Transverse colon (tissue), 4 donors: Measurements from ENCODE around the gene TFB2M. TPM values are rescaled to one million over a fixed set of nuclear protein-coding genes. Genes with fewer than 3 reads are reported as not detected.
"Not testable (repeated sequence)": the region's sequence is repeated elsewhere in the genome, so short reads cannot be mapped to it uniquely, and the experiment has no call there.

Source experiments
- DNase-seq: peaks from one replicate; pipeline ENCODE4 v3.0.0-alpha.2; 2019
- H3K27ac ChIP-seq, 4 donors: fragments of 200-600 bp; sonication (generic); 2 replicates each; pipeline ENCODE4 v1.5.1; 2016 to 2018; ENCODE audit warnings: inconsistent platforms in 4 of 4
- H3K27me3 ChIP-seq: fragments of 200-600 bp; sonication (generic); 2 replicates; pipeline ENCODE4 v1.5.1; 2017; ENCODE audit warnings: inconsistent platforms
- H3K36me3 ChIP-seq, 4 donors: fragments of 200-600 bp; sonication (generic); 2 replicates each; pipeline ENCODE4 v1.5.1; 2017 to 2019; ENCODE audit warnings: inconsistent platforms in 4 of 4
- H3K4me1 ChIP-seq, 4 donors: fragments of 200-600 bp; sonication (generic); 2 replicates each; pipeline ENCODE4 v1.5.1; 2017 to 2020; ENCODE audit warnings: inconsistent platforms in 4 of 4
- H3K4me3 ChIP-seq, 4 donors: fragments of 200-600 bp; sonication (generic); 1 replicate in 1 of 4; 2 replicates in 3 of 4; pipeline versions ENCODE4 v1.5.1 to v1.6.1; 2017 to 2019; ENCODE audit warnings: inconsistent platforms in 4 of 4
- H3K9me3 ChIP-seq, 2 donors: fragments of 200-600 bp; sonication (generic); 2 replicates each; pipeline ENCODE4 v1.5.1; 2017 to 2019; ENCODE audit warnings: inconsistent platforms in 2 of 2
- EP300 ChIP-seq: sonication (generic); formaldehyde crosslinking; IDR thresholded peaks from one replicate; pipeline ENCODE4 v1.6.1; 2017; ENCODE audit warnings: antibody characterized with exemption, low read depth
- POLR2A ChIP-seq: fragments of 450-650 bp; IDR thresholded peaks from one replicate; pipeline ENCODE4 v1.6.1; 2016; ENCODE audit warnings: antibody characterized with exemption, mild to moderate bottlenecking, moderate library complexity
- POLR2AphosphoS5 ChIP-seq, 3 donors: sonication (generic); formaldehyde crosslinking; IDR thresholded peaks; one replicate each; pipeline ENCODE4 v1.6.1; 2016; ENCODE audit warnings: antibody characterized with exemption in 3 of 3
- WGBS, 2 donors: methylation state at CpG; one replicate each; pipeline ENCODE4 v1.1.5; 2018; ENCODE audit warnings: low coverage in 1 of 2; 5-methylcytosine and 5-hydroxymethylcytosine counted together
- in situ Hi-C, 4 donors: fragments of 200-750 bp; cut with MboI; loops; one replicate each; pipeline versions ENCODE4 v1.15.0 to v1.15.1; 2017; ENCODE audit warnings: low sequenced_read_pairs in 3 of 4, low pct_ligation_motif_present in 1 of 4, low pct_unique_long_range_greater_than_20kb in 1 of 4
- intact Hi-C: fragments of 100-400 bp; cut with DNase I; formaldehyde crosslinking; loops from one replicate; pipeline ENCODE4 v1.15.1; 2023; ENCODE audit warnings: low total_unique reads
- total RNA-seq, 4 donors: library from RNA; depleted of rRNA; stranded (reverse); fragments of >200 nt; gene quantifications; one replicate each; pipeline ENCODE4 v1.1.0, GENCODE V29; 2016
- TF ChIP-seq, protein P1 (sequence below), 5 experiments: fragments of 200-600 bp in 3 of 5; fragments of 450-650 bp in 2 of 5; sonication (generic) in 3 of 5; IDR thresholded peaks; 1 replicate in 2 of 5; 2 replicates in 3 of 5; pipeline ENCODE4 v1.5.1; 2016 to 2017; ENCODE audit warnings: antibody characterized with exemption in 5 of 5, inconsistent platforms in 3 of 5, mild to moderate bottlenecking in 2 of 5, moderate library complexity in 1 of 5

The TFB2M gene
- total RNA-seq, 4 donors from 2014 or later: 0.40 to 12.7 (median 5.5) TPM

DNA sequence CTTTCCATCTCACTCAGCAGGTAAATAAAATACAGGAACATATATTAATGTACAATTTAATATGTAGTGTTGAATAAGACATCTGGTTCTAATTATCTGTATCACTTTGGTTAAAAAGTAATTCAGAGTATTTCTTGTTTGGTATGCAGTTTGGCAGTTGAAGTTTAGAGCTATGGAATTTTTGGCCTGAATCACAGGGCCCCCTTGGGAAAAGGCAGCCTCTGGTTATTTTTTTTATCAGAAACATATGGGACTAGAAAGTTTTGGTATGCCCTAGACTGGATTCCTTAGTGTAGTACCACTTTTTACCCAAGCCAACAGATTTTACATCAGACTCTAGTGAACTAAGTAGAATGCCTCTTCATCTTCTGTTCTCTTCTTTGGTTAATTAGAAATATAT is 26.6 kb upstream of the TFB2M start:
- no peaks in the 10 kb centered on the region for H3K27me3 ChIP-seq
- H3K27ac ChIP-seq: peak overlapping the region in 3 of 4 donors; percentile 81 to 85 (median 82)
- peaks cover 4 to 86% (median 41%) of the 10 kb centered on the region in 4 donors for H3K4me1 ChIP-seq
- no peak overlapping the region for H3K4me3 ChIP-seq
- TF ChIP-seq POLR2AphosphoS5 (IDR thresholded peaks at IDR 0.05) (no peak), EP300 (no peak), POLR2A (no peak)
- TF ChIP-seq, protein P1, sequence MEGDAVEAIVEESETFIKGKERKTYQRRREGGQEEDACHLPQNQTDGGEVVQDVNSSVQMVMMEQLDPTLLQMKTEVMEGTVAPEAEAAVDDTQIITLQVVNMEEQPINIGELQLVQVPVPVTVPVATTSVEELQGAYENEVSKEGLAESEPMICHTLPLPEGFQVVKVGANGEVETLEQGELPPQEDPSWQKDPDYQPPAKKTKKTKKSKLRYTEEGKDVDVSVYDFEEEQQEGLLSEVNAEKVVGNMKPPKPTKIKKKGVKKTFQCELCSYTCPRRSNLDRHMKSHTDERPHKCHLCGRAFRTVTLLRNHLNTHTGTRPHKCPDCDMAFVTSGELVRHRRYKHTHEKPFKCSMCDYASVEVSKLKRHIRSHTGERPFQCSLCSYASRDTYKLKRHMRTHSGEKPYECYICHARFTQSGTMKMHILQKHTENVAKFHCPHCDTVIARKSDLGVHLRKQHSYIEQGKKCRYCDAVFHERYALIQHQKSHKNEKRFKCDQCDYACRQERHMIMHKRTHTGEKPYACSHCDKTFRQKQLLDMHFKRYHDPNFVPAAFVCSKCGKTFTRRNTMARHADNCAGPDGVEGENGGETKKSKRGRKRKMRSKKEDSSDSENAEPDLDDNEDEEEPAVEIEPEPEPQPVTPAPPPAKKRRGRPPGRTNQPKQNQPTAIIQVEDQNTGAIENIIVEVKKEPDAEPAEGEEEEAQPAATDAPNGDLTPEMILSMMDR (IDR thresholded peaks at IDR 0.05): no peak
- H3K9me3 ChIP-seq: peaks cover 0 to 5% of the 10 kb centered on the region in 2 donors
- intact Hi-C loops: no loop called here
- no peak for DNase-seq
- peaks cover 0 to 9% (median 0%) of the 10 kb centered on the region in 4 donors for H3K36me3 ChIP-seq
- in situ Hi-C loops: no loop called here

DNA sequence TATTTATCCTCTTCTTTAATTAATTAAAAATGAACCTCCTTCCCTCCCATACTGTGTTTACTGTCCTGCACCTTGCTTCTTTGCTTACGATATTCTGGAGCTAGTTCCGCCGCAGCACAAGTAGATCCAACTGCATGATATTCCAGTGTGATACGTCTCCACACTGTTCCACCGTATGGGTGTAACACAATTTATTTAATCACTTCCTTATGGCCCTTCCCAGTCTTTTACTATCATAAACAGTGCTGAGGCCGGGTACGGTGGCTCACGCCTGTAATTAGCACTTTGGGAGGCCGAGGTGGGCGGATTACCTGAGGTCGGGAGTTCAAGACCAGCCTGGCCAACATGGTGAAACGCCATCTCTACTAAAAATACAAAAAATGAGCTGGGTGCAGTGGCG is 25.9 kb upstream of the TFB2M start:
- H3K27ac ChIP-seq: peak overlapping the region; percentile 65 to 85 (median 82)
- H3K27me3 ChIP-seq: no peaks in the 10 kb centered on the region
- H3K9me3 ChIP-seq: peaks cover 0 to 5% of the 10 kb centered on the region in 2 donors
- 68 to 83% methylated on average over 9 to 13 of the region's 13 CpGs for WGBS, 2 donors
- H3K4me1 ChIP-seq: peaks cover 9 to 86% (median 42%) of the 10 kb centered on the region in 4 donors
- no peak overlapping the region for H3K4me3 ChIP-seq
- TF ChIP-seq EP300: no peak
- TF ChIP-seq, protein P1 (IDR thresholded peaks at IDR 0.05): no peak
- peak; percentile 10 to 87 (median 70) for TF ChIP-seq POLR2AphosphoS5 (IDR thresholded peaks at IDR 0.05)
- peak; percentile 54 for TF ChIP-seq POLR2A
- in situ Hi-C loops (no loop called here), intact Hi-C loops (no loop called here)
- DNase-seq: peak; percentile 71
- H3K36me3 ChIP-seq: peaks cover 0 to 9% (median 0%) of the 10 kb centered on the region in 4 donors

DNA sequence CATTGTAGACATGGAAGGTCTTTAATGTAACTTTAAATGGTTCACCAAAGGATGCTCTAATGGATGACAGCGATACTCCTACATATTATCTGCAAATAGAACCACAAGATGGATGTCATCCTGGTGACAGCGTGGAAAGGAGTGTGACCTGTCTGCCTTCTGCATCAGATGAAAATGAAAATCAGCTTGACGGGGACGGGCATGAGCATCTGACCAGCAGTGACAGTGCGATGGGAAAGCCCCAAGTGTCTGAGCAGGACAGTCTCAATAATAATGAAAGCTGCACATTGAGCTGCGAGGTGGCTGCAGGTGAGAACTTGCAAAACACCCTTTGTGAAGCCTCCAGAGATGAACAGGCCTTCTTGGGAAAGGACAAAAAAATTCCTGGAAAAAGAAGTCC is 25.4 kb upstream of the TFB2M start:
- intact Hi-C loops (no loop called here), in situ Hi-C loops (no loop called here)
- peaks cover 0 to 5% of the 10 kb centered on the region in 2 donors for H3K9me3 ChIP-seq
- peak overlapping the region; percentile 65 to 85 (median 82) for H3K27ac ChIP-seq
- DNase-seq: no peak
- H3K4me3 ChIP-seq: no peak overlapping the region
- H3K4me1 ChIP-seq: peaks cover 12 to 86% (median 40%) of the 10 kb centered on the region in 4 donors
- peaks cover 0 to 9% (median 0%) of the 10 kb centered on the region in 4 donors for H3K36me3 ChIP-seq
- TF ChIP-seq POLR2AphosphoS5 (IDR thresholded peaks at IDR 0.05): no peak
- no peaks in the 10 kb centered on the region for H3K27me3 ChIP-seq
- WGBS, 2 donors: 66 to 100% methylated on average over 5 to 6 of the region's 6 CpGs

DNA sequence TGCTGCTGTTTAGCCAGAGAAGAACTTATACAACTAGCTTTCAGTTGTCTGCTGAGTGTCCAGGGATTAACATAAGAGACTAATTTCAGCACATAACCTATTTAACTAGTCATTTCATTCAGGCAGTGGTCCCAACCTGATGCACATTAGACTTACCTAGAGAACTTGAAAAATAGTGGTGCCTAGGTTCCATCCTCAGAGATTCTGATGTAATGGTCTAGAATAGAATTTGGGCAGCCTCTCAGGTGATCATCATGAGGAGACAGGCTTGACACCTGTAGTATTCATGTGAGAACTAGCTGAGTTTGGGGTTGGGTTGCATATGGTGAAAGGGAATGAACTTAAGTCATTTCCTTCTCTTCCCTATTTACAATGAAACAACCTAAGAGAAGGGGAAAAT is 25.0 kb upstream of the TFB2M start:
- no peak for TF ChIP-seq POLR2AphosphoS5 (IDR thresholded peaks at IDR 0.05)
- TF ChIP-seq EP300: no peak
- TF ChIP-seq, protein P1 (IDR thresholded peaks at IDR 0.05): no peak
- TF ChIP-seq POLR2A: no peak
- Histone ChIP-seq H3K27ac (peak overlapping the region; percentile 65 to 85 (median 82)), H3K27me3 (no peaks in the 10 kb centered on the region), H3K4me1 (peaks cover 12 to 83% (median 38%) of the 10 kb centered on the region in 4 donors), H3K36me3 (peaks cover 0 to 9% (median 0%) of the 10 kb centered on the region in 4 donors), H3K4me3 (no peak overlapping the region), H3K9me3 (peaks cover 0 to 5% of the 10 kb centered on the region in 2 donors)
- in situ Hi-C loops: no loop called here
- intact Hi-C loops: no loop called here
- no peak for DNase-seq

DNA sequence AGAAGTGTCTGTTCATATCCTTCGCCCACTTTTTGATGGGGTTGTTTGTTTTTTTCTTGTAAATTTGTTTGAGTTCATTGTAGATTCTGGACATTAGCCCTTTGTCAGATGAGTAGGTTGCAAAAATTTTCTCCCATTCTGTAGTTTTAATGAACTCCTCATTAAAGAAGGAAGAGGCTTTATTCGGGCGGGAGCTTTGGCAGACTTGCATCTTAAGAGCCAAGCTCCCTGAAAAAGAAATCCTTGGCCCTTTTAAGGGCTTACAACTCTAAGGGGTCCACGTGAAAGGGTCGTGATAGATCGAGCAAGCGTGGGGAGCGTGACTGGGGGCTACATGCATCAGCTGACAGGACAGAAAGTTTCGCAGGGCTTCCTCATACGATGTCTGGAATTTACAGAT is 23.9 kb upstream of the TFB2M start:
- in situ Hi-C loops, H3K9me3 ChIP-seq, H3K27me3 ChIP-seq, H3K36me3 ChIP-seq, H3K4me3 ChIP-seq, intact Hi-C loops, DNase-seq: not testable (repeated sequence)
- H3K4me1 ChIP-seq: peaks cover 16 to 81% (median 38%) of the 10 kb centered on the region in 4 donors
- H3K27ac ChIP-seq: peak overlapping the region in 2 of 4 donors; percentile 82 to 85
- 92 to 96% methylated on average over 7 to 10 of the region's 10 CpGs for WGBS, 2 donors
